GM19468 (cell line): ENCODE measurements around the gene NPDC1.

Experiments
- ATAC-seq: cut with Tn5 transposase; IDR thresholded peaks from one replicate; pipeline ENCODE4 v1.9.1; 2021; ENCODE audit warnings: mild to moderate bottlenecking, moderate library complexity, moderate number of reproducible peaks; ENCODE audit not compliant: unreplicated experiment; ENCODE audit errors: extremely low read depth

NPDC1 gene

GRCh38 chr9:137046088-137046787, at the start of gene NPDC1:
TSS of gene NPDC1 (minus strand) at chr9:137046177. CDS start at chr9:137045989, 188 bp downstream.
- ATAC-seq, result no peak

GRCh38 chr9:137089232-137089947, 43.4 kb upstream of the NPDC1 start:
- ATAC-seq, result no peak

- no peak for ATAC-seq
Measured at GRCh38 chr9:137088121-137088520, 42.1 kb upstream of the NPDC1 start.

GRCh38 chr9:137087409-137087925, 41.5 kb upstream of the NPDC1 start:
- no peak for ATAC-seq

- ATAC-seq, result peak; percentile 86
Measured at GRCh38 chr9:137086531-137087408, 40.8 kb upstream of the NPDC1 start, which contains the start of gene MAN1B1. TSS of gene MAN1B1 (plus strand) at chr9:137086985. CDS start at chr9:137087000, 15 bp downstream.

GRCh38 chr9:137085920-137086530, 40.0 kb upstream of the NPDC1 start:
- no peak for ATAC-seq

- ATAC-seq, result no peak
Measured at GRCh38 chr9:137084526-137084925, 38.5 kb upstream of the NPDC1 start.

GRCh38 chr9:137083394-137084004, 37.5 kb upstream of the NPDC1 start:
- ATAC-seq, result no peak

GRCh38 chr9:137082925-137083290, 36.9 kb upstream of the NPDC1 start:
- ATAC-seq, result no peak

GRCh38 chr9:137082222-137082924, 36.4 kb upstream of the NPDC1 start:
- no peak for ATAC-seq

- ATAC-seq, result no peak
Measured at GRCh38 chr9:137080260-137081122, 34.5 kb upstream of the NPDC1 start.

- no peak for ATAC-seq
Measured at GRCh38 chr9:137079401-137079787, 33.4 kb upstream of the NPDC1 start.

- no peak for ATAC-seq
Measured at GRCh38 chr9:137078701-137079400, 32.9 kb upstream of the NPDC1 start.

GRCh38 chr9:137077758-137078693, 32.0 kb upstream of the NPDC1 start:
- ATAC-seq, result no peak

- ATAC-seq, result no peak
Measured at GRCh38 chr9:137077010-137077747, 31.2 kb upstream of the NPDC1 start, which contains the start of gene UAP1L1. TSS of gene UAP1L1 (plus strand) at chr9:137077517. CDS start at chr9:137077533, 16 bp downstream.

- no peak for ATAC-seq
Measured at GRCh38 chr9:137076636-137077009, 30.6 kb upstream of the NPDC1 start.
